Measurements from ENCODE around the gene ERCC6L2. TPM values are rescaled to one million over a fixed set of nuclear protein-coding genes. Genes with fewer than 3 reads are reported as not detected.

Gene ERCC6L2
- total RNA-seq, 2 experiments from 2014 or later, result 30.8 to 31.3 TPM

DNA sequence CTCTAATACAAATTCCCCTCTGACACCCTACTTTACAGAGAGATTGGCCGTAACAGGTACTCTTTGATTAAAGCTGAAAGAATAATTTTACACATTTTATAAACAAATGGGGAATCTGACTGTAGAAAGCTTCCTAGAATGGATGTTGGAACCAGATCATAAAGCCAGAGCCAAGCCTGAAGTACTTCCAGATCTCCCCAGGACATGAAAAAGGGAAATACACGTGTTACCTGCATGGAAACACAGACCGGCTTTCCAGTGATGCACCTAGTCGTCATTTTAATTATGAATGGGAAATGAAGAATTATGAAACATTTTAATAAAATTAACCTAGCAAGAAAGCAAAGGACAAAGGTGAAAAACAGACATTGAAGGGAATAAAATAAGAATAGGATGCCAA lies 66.5 kb downstream of the ERCC6L2 start:
- intact Hi-C loops (cut with DNase I, micrococcal nuclease), result no loop called here
- TF ChIP-seq, protein P1, sequence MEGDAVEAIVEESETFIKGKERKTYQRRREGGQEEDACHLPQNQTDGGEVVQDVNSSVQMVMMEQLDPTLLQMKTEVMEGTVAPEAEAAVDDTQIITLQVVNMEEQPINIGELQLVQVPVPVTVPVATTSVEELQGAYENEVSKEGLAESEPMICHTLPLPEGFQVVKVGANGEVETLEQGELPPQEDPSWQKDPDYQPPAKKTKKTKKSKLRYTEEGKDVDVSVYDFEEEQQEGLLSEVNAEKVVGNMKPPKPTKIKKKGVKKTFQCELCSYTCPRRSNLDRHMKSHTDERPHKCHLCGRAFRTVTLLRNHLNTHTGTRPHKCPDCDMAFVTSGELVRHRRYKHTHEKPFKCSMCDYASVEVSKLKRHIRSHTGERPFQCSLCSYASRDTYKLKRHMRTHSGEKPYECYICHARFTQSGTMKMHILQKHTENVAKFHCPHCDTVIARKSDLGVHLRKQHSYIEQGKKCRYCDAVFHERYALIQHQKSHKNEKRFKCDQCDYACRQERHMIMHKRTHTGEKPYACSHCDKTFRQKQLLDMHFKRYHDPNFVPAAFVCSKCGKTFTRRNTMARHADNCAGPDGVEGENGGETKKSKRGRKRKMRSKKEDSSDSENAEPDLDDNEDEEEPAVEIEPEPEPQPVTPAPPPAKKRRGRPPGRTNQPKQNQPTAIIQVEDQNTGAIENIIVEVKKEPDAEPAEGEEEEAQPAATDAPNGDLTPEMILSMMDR (IDR thresholded peaks at IDR 0.05), result no peak

DNA sequence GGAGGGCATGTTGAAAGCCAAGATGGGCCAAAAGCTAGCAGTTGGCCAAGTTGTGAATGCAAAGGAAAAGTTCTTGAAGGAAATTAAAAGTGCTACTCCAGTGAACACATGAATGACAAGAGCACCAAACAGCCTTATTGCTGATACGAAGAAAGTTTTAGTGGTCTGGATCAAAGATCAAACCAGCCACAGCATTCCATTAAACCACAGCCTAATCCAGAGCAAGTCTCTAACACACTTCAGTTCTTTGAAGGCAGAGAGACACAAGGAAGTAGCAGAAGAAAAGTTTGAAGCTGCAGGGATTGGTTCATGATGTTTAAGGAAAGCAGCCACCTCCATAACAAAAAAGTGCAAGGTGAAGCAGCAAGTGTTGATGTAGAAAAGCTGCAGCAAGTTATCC lies 71.6 kb downstream of the ERCC6L2 start:
- ChIA-PET CTCF (no interaction called here), POLR2A (no interaction called here)
- ATAC-seq (ENCODE audit: poor library complexity) (no peak), DNase-seq (no peak)
- peaks cover 96% of the 10 kb centered on the region for H3K36me3 Mint-ChIP-seq (ENCODE audit: low read depth)
- H3K4me3 Mint-ChIP-seq, result no peak overlapping the region
- Histone ChIP-seq H3K36me3 (ENCODE audit: insufficient read depth, low read length) (peaks cover 39% of the 10 kb centered on the region), H3K4me3 (ENCODE audit: low read length) (no peak overlapping the region), H3K4me1 (ENCODE audit: insufficient read depth, low read length) (no peaks in the 10 kb centered on the region), H3K9me3 (ENCODE audit: control insufficient read depth in 1 of 2, insufficient read depth in 1 of 2, low read length in 2 of 2) (peaks cover 0 to 5% of the 10 kb centered on the region in 2 experiments), H3K27ac (ENCODE audit: low read depth in 1 of 2, low read length in 2 of 2) (no peak overlapping the region), H3K27me3 (ENCODE audit: control insufficient read depth in 1 of 2, insufficient read depth in 2 of 2, low read length in 2 of 2) (no peaks in the 10 kb centered on the region)
- H3K9me3 Mint-ChIP-seq, result no peaks in the 10 kb centered on the region
- intact Hi-C loops (cut with DNase I, micrococcal nuclease), result no loop called here
- no peaks in the 10 kb centered on the region for H3K4me1 Mint-ChIP-seq (ENCODE audit: low read depth)
- no peak overlapping the region for H3K27ac Mint-ChIP-seq
- no peaks in the 10 kb centered on the region for H3K27me3 Mint-ChIP-seq
- TF ChIP-seq, protein P1 (IDR thresholded peaks at IDR 0.05), result no peak

More for the DNA sequence above, 66.5 kb downstream of the ERCC6L2 start:
- no peaks in the 10 kb centered on the region for H3K27me3 Mint-ChIP-seq
- H3K27ac ChIP-seq (ENCODE audit: low read depth in 1 of 2, low read length in 2 of 2), result no peak overlapping the region
- ATAC-seq (ENCODE audit: poor library complexity) (no peak), DNase-seq (no peak)
- ChIA-PET POLR2A (no interaction called here), CTCF (no interaction called here)
- H3K4me1 Mint-ChIP-seq (ENCODE audit: low read depth), result no peaks in the 10 kb centered on the region
- no peaks in the 10 kb centered on the region for H3K4me1 ChIP-seq (ENCODE audit: insufficient read depth, low read length)
- H3K4me3 ChIP-seq (ENCODE audit: low read length), result no peak overlapping the region
- H3K4me3 Mint-ChIP-seq, result no peak overlapping the region
- H3K9me3 Mint-ChIP-seq, result peaks cover 5% of the 10 kb centered on the region
- H3K27ac Mint-ChIP-seq, result no peak overlapping the region
- H3K36me3 ChIP-seq (ENCODE audit: insufficient read depth, low read length), result peaks cover 52% of the 10 kb centered on the region
- H3K9me3 ChIP-seq (ENCODE audit: control insufficient read depth in 1 of 2, insufficient read depth in 1 of 2, low read length in 2 of 2), result no peaks in the 10 kb centered on the region
- no peaks in the 10 kb centered on the region for H3K27me3 ChIP-seq (ENCODE audit: control insufficient read depth in 1 of 2, insufficient read depth in 2 of 2, low read length in 2 of 2)
- H3K36me3 Mint-ChIP-seq (ENCODE audit: low read depth), result peaks cover 97% of the 10 kb centered on the region

DNA sequence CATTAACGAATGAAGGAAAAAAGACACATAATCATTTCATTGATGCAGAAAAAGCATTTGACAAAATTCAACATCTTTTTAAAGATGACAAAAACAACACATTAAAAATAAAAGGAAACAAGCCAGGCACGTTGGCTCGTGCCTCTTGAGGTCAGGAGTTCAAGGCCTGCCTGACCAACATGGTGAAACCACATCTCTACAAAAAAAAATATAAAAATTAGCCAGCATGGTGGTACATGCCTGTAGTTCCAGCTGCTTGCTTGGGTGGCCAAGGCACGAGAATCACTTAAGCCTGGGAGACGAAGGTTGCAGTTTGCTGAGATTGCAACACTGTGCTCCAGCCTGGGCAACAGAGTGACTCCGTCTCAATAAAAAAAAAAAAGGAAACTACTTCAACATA lies 77.0 kb downstream of the ERCC6L2 start:
- H3K27me3 Mint-ChIP-seq, result no peaks in the 10 kb centered on the region
- CTCF ChIA-PET, result no interaction called here
- intact Hi-C loops (cut with DNase I, micrococcal nuclease), result no loop called here
- TF ChIP-seq, protein P1 (IDR thresholded peaks at IDR 0.05), result no peak
- Histone ChIP-seq H3K4me3 (ENCODE audit: low read length) (no peak overlapping the region), H3K36me3 (ENCODE audit: insufficient read depth, low read length) (peaks cover 19% of the 10 kb centered on the region), H3K9me3 (ENCODE audit: control insufficient read depth in 1 of 2, insufficient read depth in 1 of 2, low read length in 2 of 2) (peaks cover 8 to 14% of the 10 kb centered on the region in 2 experiments), H3K27me3 (ENCODE audit: control insufficient read depth in 1 of 2, insufficient read depth in 2 of 2, low read length in 2 of 2) (no peaks in the 10 kb centered on the region), H3K27ac (ENCODE audit: low read depth in 1 of 2, low read length in 2 of 2) (no peak overlapping the region), H3K4me1 (ENCODE audit: insufficient read depth, low read length) (no peaks in the 10 kb centered on the region)
- peaks cover 11% of the 10 kb centered on the region for H3K9me3 Mint-ChIP-seq
- POLR2A ChIA-PET, result no interaction called here
- H3K27ac Mint-ChIP-seq, result no peak overlapping the region
- DNase-seq (no peak), ATAC-seq (ENCODE audit: poor library complexity) (no peak)
- peaks cover 92% of the 10 kb centered on the region for H3K36me3 Mint-ChIP-seq (ENCODE audit: low read depth)
- H3K4me3 Mint-ChIP-seq, result no peak overlapping the region
- no peaks in the 10 kb centered on the region for H3K4me1 Mint-ChIP-seq (ENCODE audit: low read depth)
